NCI-H2227 treated with DMSO at 0.1 percent for 48 hours (cell line): ENCODE measurements around the gene MEG3.

Experiments
- DNase-seq: peaks from one replicate; lab custom pipeline; 2025; lab: John Stamatoyannopoulos, UW

MEG3 gene

DNA sequence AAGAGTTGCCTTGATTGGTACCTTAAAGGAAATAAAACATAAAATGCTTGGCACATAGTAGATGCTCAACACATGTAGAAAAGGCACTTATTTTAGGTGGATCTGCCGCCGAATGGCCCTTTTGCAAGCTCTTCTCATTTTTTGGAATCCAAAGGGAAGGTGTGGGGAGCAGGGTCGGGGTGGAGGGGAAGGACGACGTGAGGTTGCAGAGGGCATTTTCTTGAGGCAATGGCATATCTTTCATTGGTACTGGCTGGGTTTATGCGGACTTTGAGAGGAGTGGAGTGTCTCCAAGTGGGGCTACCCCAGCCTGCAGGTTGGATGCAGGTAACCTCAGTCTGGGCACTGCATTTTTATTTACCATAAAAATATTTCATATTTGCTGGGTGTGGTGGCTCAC, 69.5 kb downstream of the MEG3 start:
- DNase-seq = no peak

DNA sequence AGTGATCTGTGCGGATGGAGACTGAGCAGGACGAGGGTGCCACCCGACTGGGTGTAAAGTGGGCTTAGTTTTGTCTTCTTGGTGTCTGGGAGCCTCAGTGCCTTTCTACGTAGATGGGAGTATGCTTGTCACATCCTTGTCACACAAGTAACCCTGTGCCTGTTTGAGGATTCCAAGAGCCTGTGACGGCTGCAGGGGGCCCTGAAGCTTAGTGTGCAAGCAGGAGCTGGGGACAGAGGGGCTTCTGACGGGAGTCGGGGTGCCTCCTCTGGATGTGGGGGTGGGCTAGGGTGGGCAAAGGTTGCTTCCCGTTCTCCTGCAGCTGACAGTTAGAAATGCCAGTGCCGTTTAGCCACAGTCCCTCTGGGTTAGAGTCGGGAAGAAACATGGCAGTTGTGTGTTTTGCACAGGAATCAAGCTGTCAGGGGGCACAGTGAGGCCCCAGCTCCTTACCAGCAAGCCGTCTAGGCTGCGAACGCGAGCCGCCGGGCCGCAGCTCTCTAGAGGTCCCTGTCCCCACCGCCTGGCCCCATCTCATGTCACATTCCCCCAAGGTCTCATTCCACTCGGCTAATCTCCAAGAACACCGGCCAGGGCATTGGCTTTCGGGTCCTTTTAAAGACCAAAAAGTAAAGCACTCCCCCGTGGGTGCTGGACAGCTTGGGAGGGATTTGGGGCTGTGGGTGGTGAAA, 70.6 kb downstream of the MEG3 start:
- no peak for DNase-seq

DNA sequence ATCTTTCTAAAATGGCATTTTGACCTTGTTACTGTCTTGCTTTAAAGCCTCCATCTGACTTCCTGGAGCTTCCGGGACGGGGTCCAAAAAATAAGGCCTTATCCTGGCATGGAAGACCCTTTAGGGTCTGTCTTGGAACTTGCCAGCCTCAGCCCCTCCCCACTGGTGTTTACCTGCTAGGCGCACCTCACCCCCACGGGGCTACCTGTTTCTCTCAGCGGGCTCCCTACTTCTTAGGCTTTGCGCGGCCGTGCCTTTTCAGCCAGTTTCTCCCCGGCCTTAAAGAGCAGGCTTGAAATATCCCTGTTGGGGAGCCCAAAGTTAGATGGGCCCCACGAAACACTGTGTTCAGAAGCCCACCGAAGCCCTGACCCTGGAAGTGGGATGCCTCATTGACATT, 72.5 kb downstream of the MEG3 start:
- DNase-seq = no peak

DNA sequence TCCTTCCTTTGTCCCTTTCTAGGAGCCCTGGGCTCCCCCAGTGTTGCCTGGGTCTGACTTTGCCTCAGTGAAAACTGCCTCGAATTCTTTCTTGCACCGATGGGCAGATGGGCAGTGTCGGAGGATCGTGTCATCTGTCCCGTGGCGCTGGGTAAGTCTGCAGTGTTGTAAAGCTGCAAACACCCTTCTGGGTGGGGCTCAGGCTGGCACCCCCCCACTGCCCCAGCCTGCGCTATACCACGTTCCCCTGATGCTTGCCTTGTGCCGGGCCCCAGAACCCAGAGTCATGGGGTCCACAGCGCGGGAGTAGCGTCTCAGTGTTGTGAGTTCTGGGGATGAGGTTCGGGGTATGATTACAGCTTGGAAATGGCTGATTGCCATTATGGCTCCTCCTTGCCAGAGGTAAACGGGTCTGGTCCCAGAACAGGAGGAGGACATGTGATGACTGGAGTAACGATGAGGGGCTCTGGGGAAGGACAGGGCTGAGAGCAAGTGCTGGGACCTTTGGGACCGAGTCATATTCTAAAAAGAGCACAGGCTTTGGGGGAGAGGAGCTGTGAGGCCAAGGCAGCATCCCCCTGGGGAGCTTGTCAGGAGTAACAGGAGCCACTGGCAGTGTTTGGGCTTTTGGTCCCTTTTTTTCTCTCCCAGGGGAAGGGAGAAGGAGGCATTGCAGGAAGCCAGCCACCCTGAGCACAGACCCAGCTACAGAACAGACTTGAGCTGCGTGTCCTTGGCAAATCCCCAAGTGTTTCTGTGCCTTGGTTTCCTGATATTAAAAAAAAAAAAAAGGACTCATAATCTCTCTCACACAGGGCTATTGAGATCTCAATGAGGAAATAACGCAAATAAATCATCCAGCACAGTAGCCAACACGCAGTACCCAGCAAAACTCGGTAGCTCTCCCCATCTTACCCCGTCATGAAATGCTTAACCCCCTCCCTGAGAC, 73.3 kb downstream of the MEG3 start:
- DNase-seq = no peak

DNA sequence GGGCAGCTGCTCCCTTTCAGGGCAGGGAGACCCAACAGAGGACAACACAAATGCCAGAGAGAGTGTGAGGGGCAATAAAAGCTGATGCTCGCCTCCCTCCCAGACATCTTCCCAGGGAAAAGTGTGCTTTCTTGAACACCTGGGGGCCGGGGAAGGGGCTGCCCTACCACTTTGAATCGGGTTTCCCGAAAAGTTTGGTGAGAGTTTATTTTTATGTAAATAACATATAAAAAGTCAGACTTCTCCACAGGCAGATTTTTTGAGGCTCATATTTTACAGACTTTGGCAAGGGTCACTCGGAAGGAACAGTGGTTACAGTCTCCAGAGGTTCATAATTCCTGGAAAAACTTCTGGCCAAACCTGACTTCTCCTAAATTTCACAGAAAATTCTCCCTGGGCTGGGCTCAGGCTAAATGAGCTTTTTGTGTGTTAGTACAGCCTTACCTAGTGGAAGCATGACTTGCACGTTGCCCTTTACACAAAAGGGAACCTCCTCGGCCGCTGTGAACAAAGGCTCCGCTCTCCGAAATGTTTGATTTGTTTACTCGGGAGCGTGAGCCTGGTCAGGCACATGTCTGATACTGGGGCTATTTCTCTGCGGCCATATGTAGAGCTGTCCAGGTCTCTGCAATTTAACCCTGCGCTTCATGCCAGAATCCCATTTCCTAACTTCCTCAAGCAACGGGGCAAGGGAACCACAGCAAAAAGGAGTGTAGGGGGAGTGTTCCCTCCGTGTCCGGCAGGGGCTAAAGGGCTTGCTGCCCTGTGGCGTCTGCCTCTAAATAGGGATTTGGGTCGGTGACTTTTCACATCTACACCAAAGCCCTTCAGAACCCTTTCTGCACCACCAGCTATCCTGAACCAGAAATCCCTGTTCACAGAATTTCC, 74.2 kb downstream of the MEG3 start:
- no peak for DNase-seq

DNA sequence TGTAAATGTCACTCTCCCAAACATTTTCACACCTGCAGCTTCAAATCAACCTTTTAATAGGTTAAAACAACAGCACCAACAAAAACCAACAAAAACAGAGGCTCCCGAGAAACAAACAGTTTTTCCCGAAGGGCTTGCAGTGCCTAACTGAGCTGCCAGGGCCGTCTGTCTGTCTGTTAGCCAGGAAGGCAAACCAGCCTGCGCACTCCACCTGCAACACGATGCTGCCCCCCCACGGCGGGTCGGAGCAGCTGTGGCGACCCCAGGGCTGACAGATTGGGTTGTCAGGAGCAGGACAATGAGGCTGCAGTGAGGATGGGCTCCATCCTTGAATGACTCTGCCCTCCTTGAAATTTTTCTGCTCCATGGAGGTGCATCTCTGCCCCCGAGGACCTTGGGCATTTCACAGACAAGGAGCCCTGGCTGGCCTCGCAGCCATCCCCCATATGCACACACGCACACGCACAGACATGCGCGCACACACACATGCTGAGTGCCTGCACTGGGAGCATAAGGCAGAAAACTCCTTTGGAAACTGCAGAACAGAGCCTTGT, 75.0 kb downstream of the MEG3 start:
- no peak for DNase-seq

DNA sequence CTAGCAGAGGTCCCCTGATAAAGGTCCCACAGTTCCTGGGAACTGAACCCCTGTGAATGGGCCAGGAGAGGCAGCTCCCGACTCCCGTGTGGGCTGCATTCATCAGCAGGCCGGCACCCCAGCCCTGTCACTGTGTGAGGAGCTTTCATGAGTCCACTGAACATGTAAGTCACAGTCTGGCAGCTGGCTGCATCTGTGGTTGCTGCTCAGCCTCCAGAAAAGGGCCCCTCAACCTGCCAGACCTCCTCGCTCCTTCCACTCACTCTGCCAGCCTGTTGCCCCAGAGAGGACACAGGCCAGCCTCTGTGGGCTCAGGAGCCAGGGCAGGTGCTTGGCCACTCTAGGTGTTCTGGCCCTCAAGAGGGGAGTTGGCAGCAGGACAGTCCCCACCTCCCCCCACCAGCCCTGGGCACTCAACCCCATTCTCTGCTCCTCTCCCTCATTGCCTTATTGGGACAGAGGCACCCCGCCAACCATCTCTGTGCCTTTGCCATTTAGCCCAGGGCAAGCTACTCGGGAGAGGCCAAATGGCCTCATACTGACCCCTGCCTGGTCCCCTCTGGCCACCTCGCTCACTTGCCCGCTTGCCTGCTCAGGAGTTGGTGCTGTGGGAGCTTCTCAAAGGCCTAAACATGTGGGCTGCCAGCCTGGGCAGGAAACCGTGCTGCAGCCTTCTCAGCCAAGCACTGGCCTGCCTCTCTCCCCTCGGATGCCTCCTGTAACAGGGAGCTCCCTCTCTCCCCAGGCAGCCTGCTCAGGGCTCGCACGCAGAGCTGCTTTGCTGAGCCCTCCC, 75.7 kb downstream of the MEG3 start:
- no peak for DNase-seq

DNA sequence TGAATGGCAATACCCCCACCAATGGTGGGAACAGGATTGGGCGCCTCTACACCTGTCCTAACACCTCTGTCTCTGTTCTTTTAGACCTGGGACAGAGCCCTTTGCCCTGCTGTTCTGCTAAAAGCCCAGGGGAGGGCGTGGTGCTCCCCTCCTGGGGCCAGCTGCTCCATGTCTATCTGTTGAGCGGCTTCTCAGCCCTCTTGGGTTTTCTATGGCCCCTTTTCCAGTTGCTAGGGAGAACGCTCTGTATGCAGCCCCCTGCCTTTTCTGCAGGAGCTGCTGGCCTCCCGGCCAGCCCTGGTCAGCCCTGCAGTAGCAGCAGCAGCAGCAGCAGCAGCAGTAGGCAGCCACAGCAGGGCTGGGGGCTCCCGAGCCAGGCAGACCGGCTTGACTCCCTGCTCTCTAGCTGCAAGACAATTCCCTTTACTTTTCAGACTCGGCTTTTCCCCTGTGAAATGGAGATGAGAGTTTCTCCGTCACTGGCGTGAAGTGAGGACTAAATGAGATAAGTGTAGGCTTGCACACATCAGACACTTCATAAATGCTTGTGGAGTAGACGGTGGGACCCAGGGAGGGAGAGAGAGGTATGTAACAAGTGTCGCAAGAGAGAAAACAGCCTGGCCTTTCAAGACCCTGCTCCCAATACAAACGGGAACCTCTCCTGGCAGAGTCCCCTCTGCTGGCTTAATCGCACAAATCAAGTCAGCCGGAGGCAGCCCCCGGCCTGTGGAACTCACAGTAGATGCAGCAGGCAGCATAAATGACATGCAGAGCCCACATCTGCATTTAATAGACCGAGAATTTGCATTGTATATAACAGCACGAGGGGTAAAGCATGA, 76.6 kb downstream of the MEG3 start:
- DNase-seq = no peak

DNA sequence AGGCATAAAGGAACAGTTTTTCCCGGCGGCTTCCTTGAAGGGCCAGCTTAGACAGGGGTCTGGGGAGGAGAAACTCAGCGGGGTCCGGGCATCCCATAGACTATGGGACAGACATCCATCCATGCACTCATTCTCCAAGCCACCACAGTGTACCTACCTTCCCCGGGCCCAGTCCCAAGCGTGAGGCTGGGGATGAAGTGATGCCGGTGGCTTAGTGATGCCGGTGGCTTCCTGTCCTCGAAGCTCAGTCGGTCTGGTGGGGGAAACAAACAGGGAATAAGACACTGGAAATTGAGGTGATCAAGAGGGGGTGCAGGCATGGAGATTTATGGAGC, 77.2 kb downstream of the MEG3 start:
- no peak for DNase-seq

DNA sequence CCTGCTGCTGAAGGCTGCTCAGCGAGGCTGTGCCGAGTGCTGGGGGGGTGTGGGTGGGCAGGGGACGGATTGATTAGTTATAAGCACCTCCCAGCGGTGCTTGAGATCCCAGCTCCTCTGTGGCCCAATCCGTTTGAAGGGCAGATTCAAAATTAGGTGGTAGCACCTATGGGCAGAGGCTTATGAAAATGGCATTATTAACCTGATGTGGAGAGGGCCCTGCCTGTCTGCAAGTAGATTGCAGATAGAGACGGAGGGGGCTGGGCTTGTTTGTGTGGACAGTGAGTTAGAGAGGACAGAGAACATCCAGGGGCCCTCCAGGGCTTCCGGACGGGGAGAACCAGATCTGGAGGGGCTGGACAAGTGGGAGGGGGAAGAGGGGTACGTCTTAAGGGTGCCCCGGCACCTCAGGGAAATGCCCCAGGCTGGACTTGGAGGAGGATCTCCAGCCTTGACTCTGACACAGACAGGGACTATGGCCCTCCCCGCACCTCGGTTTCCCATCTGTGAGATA, 77.8 kb downstream of the MEG3 start, which contains the start of gene RTL1:
TSS of gene RTL1 (minus strand) at position 51 of the 514 bp plus-strand sequence. CDS start 18,934 bp downstream, outside the sequence.
- DNase-seq = no peak

DNA sequence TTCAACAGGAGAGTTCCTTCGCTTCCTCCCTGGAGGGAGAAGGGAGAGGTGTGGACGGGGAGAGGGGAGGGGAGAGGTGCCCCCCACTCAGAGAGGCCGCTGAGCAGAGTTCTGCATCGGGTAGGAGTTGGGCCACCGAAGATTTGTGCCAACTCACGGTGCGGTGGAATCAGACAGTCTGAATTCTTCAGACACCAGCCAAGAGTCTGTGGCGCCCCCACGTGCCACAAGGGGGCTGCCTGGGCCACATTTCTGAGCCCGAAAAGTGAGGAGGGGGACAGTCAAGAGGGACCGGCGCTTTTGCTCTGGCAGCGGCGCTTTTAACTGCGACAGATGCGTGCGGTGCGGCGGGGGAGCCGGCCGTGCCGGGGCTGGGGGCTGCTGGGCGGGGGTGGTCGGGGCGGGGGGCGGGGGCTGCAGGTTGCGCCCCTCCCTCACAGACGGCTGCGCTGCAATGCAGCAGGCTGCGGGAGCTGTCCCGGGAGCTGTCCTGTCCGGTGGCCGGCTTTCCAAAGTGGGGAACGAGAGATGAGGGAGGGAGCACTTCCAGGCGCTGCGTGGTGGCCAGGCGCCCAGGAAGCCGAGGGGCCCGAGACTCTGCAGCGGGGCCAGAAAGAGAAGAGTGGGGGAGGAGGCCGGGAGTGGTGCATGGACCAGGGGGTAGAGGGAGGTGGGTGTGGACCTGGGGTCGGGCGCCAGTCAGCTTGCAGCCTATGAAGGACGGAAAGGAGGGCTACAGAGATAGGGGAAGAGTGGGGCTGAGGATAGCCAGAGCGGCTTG, 78.6 kb downstream of the MEG3 start:
- DNase-seq = no peak

DNA sequence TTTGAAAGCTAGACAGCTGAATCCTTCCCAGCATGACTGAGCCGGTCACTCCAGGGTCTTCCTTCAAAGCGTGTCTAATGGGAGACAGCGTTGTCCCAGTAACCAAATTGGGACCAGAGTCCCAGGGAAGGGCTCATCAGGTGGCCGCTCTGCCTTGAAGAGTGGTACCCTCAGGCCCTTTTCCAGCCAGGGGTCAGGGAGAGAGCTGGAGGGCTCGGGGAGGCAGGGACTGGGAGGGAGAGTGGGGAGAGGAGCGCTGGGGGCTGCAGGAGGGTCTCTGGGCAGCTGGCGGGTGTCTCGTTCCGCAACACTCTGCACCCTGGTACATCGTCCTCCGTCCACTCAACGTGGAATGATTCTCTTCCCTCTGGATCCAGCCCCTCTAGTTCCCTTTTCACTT, 79.2 kb downstream of the MEG3 start:
- DNase-seq = no peak

DNA sequence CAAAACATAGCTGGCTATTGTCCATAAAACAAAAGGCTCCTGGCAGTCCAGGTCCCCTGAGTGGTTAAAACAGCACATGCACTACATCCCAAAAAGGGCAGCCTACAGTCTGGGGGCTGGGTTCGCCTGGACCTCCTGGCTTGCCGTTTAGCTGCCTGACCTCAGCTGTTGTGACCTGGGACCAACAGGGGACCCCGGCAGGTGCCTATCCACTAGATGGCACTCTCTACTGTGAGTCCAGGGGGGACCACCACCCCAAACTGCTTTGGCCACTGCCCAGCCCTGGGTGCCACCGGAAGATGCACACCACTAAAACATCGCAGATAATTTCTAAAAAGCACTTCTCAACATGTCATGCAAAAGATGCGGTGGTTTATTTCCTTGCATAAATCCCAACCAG, 80.5 kb downstream of the MEG3 start:
- DNase-seq = no peak

DNA sequence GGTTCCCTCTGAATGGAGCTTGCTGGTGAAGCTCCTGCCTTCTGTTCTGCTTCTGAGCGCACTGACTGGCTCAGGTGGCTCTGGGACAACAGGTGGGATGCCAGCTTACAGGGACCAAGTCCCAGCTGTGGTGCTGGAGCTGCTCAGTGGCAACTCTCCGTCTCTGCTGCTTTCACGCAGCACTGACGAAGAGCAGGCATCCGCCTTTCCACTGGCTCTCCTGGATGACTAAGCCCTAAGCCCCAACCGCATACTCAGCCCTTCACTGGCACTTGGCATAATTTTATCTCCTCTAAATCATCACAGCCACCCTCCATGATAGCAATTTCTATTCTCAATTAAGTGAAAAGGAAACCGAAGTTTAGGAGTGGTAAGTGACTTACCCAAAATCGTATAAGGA, 81.3 kb downstream of the MEG3 start:
- DNase-seq = no peak

DNA sequence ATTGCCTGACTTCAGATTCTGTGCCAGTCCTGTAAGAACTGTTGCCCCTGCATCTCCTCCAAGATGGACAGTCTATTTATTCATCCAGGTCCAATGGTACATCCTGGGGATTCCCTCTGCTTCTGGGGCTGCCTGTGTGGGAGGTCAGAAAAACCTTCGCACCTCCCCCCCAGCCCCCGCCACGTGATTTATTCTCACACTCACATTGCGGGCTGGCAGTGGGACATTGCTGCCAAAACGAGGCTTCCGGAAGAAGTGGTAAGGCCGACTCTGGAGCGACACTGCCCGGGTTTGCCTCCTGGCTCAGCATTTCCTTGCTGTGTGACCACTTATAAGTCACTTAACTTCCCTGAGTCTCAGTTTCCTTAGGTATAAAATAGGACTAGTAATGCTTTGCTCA, 83.5 kb downstream of the MEG3 start:
- DNase-seq = no peak
